Mucosa of descending colon (tissue), 3 donors: ENCODE measurements around the gene ZDHHC13. TPM values are rescaled to one million over a fixed set of nuclear protein-coding genes. Genes with fewer than 3 reads are reported as not detected.

Experiments
- ATAC-seq: fragments of 200-7000 bp; cut with Tn5 transposase; one replicate; pipeline ENCODE4 v1.9.1; 2020; ENCODE audit warnings: mild to moderate bottlenecking, moderate library complexity
- DNase-seq, 3 donors: peaks; one replicate each; pipeline ENCODE4 v3.0.0-alpha.2; 2020
- H3K36me3 ChIP-seq: fragments of 200-600 bp; one replicate; pipeline ENCODE4 v1.8.0; 2021; ENCODE audit warnings: low read depth, mild to moderate bottlenecking
- H3K4me1 ChIP-seq: fragments of 200-600 bp; one replicate; pipeline ENCODE4 v1.8.0; 2021; ENCODE audit warnings: low read depth, mild to moderate bottlenecking
- H3K4me3 ChIP-seq: fragments of 200-600 bp; one replicate; pipeline ENCODE4 v1.8.0; 2021; ENCODE audit warnings: mild to moderate bottlenecking
- H3K9me3 ChIP-seq: fragments of 200-600 bp; one replicate; pipeline ENCODE4 v1.8.0; 2021; ENCODE audit warnings: mild to moderate bottlenecking
- intact Hi-C, 2 donors: fragments of 100-400 bp; cut with DNase I in 1 of 2; cut with micrococcal nuclease in 1 of 2; formaldehyde crosslinking; loops; one replicate each; pipeline versions ENCODE4 v1.11.0 to v1.11.1; 2022; cut with DNase I, micrococcal nuclease
- total RNA-seq, 3 donors: library from RNA; stranded (reverse); fragmentation: NEBNext Ultra II Directional in 2 of 3; extraction: Animal tissue kit (Norgen Biotek cat#: 25700) in 2 of 3; gene quantifications; one replicate each; pipeline versions ENCODE4 v1.2.1 to v1.2.4, GENCODE V29; 2021 to 2023
- TF ChIP-seq, protein P1 (sequence below): fragments of 200-600 bp; IDR thresholded peaks from one replicate; pipeline ENCODE4 v1.8.0; 2022; ENCODE audit warnings: antibody characterized with exemption, mild to moderate bottlenecking
- donor health status: DM: no; HTN: no; CAD: no; lungs with moderate emphysema.
- donor health status: DM: no; HTN: no; CAD: no.
- donor health status: DM: no; HTN: yes; CAD: no.

The ZDHHC13 gene
- total RNA-seq, 3 donors from 2014 or later, result 19.7 to 33.4 (median 27.2) TPM

DNA sequence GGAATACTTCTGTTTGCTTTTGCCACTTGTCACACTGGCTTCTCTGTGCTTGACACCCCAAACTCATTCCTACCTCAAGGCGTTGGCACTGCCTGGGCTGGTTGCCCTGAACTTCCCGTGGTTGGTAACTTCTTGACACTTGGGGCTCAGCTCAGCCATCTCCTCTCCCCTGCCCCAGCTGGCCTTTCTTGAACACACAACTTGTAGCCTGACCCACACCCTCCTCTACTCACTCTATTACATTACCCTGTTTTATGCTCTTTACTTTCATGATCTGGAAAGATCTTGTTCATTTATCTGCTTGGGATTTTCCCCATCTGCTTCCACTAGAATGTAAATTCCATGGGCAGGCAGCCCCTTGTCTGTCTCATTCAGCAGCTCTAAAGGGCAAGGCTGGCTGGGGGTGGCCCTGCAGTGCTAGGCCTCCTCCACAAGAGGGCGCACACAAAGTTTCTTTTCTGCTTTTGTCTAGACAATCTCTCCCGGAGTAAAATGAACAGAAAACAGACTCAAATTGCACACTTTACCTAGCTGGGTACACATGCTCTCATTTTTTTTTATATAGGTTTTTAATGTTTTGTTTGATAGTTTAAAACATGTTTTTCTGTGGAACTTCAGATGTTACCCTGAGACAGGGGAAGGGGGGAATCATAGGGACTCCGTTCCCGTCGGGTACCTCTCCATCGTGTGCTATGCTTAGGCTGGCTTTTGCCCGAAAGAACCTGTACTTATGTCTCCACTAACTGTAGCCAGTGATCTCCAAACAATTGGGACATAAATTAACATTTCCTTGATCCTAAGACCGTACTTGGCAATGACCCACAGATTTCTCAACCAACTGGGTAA is 40.0 kb upstream of the ZDHHC13 start:
- Histone ChIP-seq H3K9me3 (no peaks in the 10 kb centered on the region), H3K4me1 (peaks cover 8% of the 10 kb centered on the region), H3K4me3 (no peak overlapping the region), H3K36me3 (no peaks in the 10 kb centered on the region)
- TF ChIP-seq, protein P1, sequence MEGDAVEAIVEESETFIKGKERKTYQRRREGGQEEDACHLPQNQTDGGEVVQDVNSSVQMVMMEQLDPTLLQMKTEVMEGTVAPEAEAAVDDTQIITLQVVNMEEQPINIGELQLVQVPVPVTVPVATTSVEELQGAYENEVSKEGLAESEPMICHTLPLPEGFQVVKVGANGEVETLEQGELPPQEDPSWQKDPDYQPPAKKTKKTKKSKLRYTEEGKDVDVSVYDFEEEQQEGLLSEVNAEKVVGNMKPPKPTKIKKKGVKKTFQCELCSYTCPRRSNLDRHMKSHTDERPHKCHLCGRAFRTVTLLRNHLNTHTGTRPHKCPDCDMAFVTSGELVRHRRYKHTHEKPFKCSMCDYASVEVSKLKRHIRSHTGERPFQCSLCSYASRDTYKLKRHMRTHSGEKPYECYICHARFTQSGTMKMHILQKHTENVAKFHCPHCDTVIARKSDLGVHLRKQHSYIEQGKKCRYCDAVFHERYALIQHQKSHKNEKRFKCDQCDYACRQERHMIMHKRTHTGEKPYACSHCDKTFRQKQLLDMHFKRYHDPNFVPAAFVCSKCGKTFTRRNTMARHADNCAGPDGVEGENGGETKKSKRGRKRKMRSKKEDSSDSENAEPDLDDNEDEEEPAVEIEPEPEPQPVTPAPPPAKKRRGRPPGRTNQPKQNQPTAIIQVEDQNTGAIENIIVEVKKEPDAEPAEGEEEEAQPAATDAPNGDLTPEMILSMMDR, result peak; percentile 99
- peak in 2 of 3 donors; percentile 80 to 81 for DNase-seq
- intact Hi-C loops, result loop anchor here in 1 of 2 donors (10.0 kb wide), 1 partner anchor 478 kb away; no protein-coding TSS in a partner anchor
- ATAC-seq, result peak; percentile 57

DNA sequence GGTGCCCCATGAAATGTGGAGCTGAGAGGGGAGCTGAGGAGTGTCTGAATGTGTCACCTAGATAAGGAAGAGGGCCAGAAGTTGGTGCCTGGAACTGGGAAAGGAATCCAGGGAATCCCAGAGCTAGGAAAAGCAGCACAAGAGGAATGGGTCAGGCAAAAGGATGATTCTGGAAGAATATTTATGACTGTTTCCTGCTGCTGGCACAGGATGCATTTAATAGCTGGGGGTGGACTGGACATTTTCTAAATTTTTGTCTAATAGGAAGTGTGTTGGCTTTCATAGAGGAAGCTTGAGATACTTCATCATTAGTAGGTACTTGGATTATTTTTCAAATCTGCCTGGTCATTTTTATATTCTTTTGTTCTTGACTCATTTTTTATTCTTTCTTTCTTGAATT is 39.0 kb upstream of the ZDHHC13 start:
- intact Hi-C loops, result loop anchor here in 1 of 2 donors (10.0 kb wide), 1 partner anchor 477 kb away; no protein-coding TSS in a partner anchor

DNA sequence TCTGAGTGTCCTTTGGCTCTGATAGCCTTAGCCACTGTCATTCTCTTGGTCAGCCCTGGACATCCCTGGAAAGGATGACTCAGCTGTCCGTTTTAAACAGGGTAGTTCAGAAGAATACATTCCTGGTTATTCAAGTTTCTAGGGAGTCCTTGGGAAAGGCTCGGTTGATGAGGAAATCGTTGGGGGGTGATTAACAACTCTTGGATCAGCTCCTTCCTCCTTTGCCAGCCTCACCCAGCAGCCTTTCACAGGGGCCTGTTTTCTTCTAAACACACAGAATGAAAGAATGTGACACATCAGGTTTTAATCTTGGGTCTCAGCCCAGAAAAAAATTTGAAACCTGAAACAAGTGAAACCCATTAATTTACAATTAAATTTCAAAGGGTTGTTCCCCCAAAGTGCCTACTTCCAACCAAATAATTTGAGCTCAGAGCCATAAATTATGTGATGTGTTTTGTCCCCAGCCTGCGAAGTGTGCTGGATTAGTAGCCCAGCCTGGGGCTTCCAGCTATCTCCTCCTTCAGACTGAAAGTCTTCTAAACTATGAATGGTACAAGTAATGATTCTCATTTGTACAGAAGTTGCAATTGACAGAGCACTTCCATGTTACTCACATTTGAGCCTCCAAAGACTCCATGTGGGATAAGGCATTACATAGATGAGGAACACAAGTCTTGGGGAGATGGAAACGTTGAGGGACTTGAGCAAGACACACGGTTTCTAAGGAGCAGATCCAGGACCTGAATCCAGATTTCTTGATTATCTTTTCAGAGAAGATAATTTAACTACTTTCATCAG is 37.1 kb upstream of the ZDHHC13 start:
- H3K36me3 ChIP-seq, result no peaks in the 10 kb centered on the region
- H3K4me1 ChIP-seq, result no peaks in the 10 kb centered on the region
- DNase-seq (no peak), ATAC-seq (peak; percentile 46)
- TF ChIP-seq, protein P1, result no peak
- intact Hi-C loops, result loop anchor here in 1 of 2 donors (10.0 kb wide), 1 partner anchor 475 kb away; no protein-coding TSS in a partner anchor
- H3K9me3 ChIP-seq, result no peaks in the 10 kb centered on the region
- H3K4me3 ChIP-seq, result no peak overlapping the region

More for the DNA sequence above, 39.0 kb upstream of the ZDHHC13 start:
- peaks cover 6% of the 10 kb centered on the region for H3K4me1 ChIP-seq
- TF ChIP-seq, protein P1, result no peak
- DNase-seq, result no peak
- H3K9me3 ChIP-seq, result no peaks in the 10 kb centered on the region
- no peak for ATAC-seq
- no peak overlapping the region for H3K4me3 ChIP-seq
- H3K36me3 ChIP-seq, result no peaks in the 10 kb centered on the region

DNA sequence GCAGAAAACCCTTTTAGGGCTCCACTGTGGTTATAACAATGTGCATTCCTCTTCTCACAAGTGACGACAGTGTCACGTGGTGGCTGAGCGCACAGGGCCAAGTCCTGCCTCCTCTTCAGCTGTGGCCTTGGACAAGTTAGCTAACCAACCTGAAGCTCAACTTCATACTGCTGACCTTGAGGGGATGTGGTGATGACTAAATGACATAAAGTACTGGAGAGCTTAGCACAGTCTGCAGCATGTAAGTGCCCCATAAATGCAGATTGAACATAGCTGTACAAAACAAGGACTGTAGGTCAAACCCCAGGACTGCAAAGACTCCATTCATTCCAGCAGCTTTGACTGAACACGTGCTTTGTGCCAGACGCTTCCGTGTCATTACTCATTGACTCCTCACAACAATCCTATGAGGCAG is 36.4 kb upstream of the ZDHHC13 start:
- Histone ChIP-seq H3K4me1 (no peaks in the 10 kb centered on the region), H3K9me3 (no peaks in the 10 kb centered on the region), H3K4me3 (no peak overlapping the region), H3K36me3 (no peaks in the 10 kb centered on the region)
- TF ChIP-seq, protein P1, result no peak
- DNase-seq (no peak), ATAC-seq (peak; percentile 29)
- intact Hi-C loops, result no loop called here

DNA sequence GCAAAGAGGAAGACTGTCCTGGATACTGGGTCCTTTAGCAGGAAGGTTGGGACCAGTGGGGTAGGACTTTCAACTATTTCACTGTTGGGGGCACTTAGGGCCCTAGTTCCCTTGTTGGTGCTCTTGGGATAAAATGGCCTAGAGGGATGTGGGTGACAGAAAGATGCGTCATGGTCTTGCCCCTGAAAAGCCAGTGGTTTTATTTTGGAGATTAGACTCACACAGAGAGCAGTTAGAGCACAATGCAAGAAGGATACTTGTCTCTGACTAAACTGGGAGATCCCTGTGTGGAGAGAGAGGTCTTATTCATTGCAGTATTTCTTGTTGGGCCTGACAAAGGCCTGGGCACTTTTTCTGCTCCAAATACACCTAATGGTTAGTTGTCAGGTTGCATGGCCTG is 33.8 kb upstream of the ZDHHC13 start:
- TF ChIP-seq, protein P1, result no peak
- intact Hi-C loops, result no loop called here
- Histone ChIP-seq H3K4me3 (no peak overlapping the region), H3K36me3 (no peaks in the 10 kb centered on the region), H3K9me3 (no peaks in the 10 kb centered on the region), H3K4me1 (no peaks in the 10 kb centered on the region)
- ATAC-seq, result no peak
- DNase-seq, result no peak
